Esophagus squamous epithelium (tissue), 5 donors: Measurements from ENCODE around the gene GALNTL6. TPM values are rescaled to one million over a fixed set of nuclear protein-coding genes. Genes with fewer than 3 reads are reported as not detected.

Source experiments
- DNase-seq: peaks from one replicate; lab custom pipeline; 2025; lab: John Stamatoyannopoulos, UW
- H3K27ac ChIP-seq, 4 donors: fragments of 200-600 bp; sonication (generic); one replicate each; pipeline ENCODE4 v1.5.1; 2016 to 2019; ENCODE audit warnings: mild to moderate bottlenecking in 1 of 4
- H3K27me3 ChIP-seq, 4 donors: fragments of 200-600 bp; sonication (generic); 1 replicate in 3 of 4; 2 replicates in 1 of 4; pipeline versions ENCODE4 v1.5.1 to v1.6.0; 2017 to 2021; ENCODE audit warnings: antibody characterized with exemption in 1 of 4
- H3K36me3 ChIP-seq, 3 donors: fragments of 200-600 bp; sonication (generic); one replicate each; pipeline ENCODE4 v1.5.1; 2016 to 2019
- H3K4me1 ChIP-seq, 3 donors: fragments of 200-600 bp; sonication (generic); one replicate each; pipeline ENCODE4 v1.5.1; 2017 to 2019
- H3K4me3 ChIP-seq, 4 donors: fragments of 200-600 bp; sonication (generic); 1 replicate in 3 of 4; 2 replicates in 1 of 4; pipeline ENCODE4 v1.5.1; 2016 to 2019; ENCODE audit warnings: mild to moderate bottlenecking in 2 of 4, moderate library complexity in 1 of 4
- H3K9me3 ChIP-seq, 3 donors: fragments of 200-600 bp; sonication (generic); one replicate each; pipeline ENCODE4 v1.5.1; 2016 to 2019
- POLR2A ChIP-seq, 4 donors: fragments of 450-650 bp; IDR thresholded peaks; one replicate each; pipeline ENCODE4 v1.6.1; 2017; ENCODE audit warnings: antibody characterized with exemption in 4 of 4, mild to moderate bottlenecking in 4 of 4, moderate library complexity in 3 of 4
- WGBS, 2 donors: methylation state at CpG; one replicate each; pipeline ENCODE4 v1.1.5; 2018; 5-methylcytosine and 5-hydroxymethylcytosine counted together
- intact Hi-C: fragments of 100-400 bp; cut with DNase I; formaldehyde crosslinking; loops from one replicate; pipeline ENCODE4 v1.15.0; 2022
- total RNA-seq, 4 donors: library from RNA; depleted of rRNA; stranded (reverse); fragments of >200 nt; gene quantifications; one replicate each; pipeline ENCODE4 v1.1.0, GENCODE V29; 2016
- TF ChIP-seq, protein P1 (sequence below), 6 experiments: fragments of 450-650 bp in 4 of 6; fragments of 200-600 bp in 2 of 6; sonication (generic) in 2 of 6; IDR thresholded peaks; one replicate each; pipeline ENCODE4 v1.5.1; 2016 to 2019; ENCODE audit warnings: antibody characterized with exemption in 6 of 6, mild to moderate bottlenecking in 4 of 6, moderate library complexity in 4 of 6
- donor health status: DM: yes; HTN: yes; CAD: no.

Gene GALNTL6
- total RNA-seq, 4 donors from 2014 or later, result 0.12 TPM; not detected in 3

DNA sequence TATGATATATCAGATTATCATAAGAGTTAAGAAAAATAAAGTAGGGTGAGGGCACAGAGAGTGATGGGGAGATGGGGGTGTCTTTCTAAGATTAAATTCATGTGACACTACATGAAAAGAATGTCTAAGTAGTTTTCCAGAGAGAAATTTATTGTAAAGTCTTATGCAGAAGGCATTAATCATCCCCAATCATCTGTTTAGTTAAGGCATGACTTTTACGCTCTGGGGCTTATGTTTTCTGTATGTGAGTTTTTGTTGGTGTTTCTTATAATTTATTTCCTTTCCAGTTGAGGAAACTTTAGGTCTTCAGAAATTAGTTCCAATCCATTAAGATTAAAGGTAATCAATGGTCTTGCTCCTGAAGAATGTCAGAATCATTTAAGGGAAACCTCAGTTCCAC, 972.4 kb downstream of the GALNTL6 start:
- Histone ChIP-seq H3K27ac (no peak overlapping the region), H3K36me3 (no peaks in the 10 kb centered on the region), H3K9me3 (no peaks in the 10 kb centered on the region), H3K27me3 (no peaks in the 10 kb centered on the region), H3K4me1 (peaks cover 0 to 12% (median 0%) of the 10 kb centered on the region in 3 donors), H3K4me3 (no peak overlapping the region)
- no peak for TF ChIP-seq POLR2A (IDR thresholded peaks at IDR 0.05)
- TF ChIP-seq, protein P1, sequence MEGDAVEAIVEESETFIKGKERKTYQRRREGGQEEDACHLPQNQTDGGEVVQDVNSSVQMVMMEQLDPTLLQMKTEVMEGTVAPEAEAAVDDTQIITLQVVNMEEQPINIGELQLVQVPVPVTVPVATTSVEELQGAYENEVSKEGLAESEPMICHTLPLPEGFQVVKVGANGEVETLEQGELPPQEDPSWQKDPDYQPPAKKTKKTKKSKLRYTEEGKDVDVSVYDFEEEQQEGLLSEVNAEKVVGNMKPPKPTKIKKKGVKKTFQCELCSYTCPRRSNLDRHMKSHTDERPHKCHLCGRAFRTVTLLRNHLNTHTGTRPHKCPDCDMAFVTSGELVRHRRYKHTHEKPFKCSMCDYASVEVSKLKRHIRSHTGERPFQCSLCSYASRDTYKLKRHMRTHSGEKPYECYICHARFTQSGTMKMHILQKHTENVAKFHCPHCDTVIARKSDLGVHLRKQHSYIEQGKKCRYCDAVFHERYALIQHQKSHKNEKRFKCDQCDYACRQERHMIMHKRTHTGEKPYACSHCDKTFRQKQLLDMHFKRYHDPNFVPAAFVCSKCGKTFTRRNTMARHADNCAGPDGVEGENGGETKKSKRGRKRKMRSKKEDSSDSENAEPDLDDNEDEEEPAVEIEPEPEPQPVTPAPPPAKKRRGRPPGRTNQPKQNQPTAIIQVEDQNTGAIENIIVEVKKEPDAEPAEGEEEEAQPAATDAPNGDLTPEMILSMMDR (IDR thresholded peaks at IDR 0.05), result no peak
- 33 to 45% methylated on average over 1 of the region's 1 CpG for WGBS, 2 donors
- no peak for DNase-seq
- intact Hi-C loops, result no loop called here

DNA sequence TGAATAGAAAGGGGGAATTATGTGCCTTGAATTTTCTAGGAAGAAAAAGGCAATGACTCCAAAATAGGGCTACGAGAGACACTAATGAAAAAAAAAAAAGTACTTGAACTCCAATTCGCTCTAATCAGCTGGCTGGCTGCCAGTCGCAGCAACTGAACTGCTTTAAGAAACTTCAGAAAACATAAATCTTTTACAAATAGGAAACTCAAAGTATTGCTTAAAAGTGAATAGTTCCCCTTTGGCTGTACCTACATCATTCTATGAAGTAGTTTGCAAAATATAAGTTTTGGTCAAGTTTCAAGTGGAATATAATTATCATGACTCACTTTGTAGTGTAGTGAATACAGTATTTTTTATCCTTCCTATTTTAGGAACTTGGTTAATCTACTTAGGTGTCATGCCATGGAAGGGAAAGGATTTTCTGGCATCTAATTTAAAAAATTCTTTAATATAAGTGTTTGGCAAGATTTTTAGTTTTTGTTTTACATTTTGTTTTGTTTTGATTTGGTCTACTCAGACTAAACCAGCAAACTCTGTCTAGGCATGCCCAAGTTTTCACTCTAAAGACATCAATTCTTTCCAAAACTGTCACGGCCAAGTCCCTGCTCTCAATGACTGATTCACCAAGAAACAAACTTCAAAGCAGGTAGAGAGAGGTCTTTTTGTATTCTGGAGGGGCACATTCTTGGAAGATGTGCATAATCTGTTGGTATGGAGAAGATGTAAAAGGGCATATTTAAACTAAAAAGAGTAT, 973.0 kb downstream of the GALNTL6 start:
- 7 to 16% methylated on average over 4 of the region's 4 CpGs for WGBS, 2 donors
- Histone ChIP-seq H3K36me3 (no peaks in the 10 kb centered on the region), H3K9me3 (no peaks in the 10 kb centered on the region), H3K4me3 (no peak overlapping the region), H3K27me3 (no peaks in the 10 kb centered on the region), H3K4me1 (peaks cover 0 to 12% (median 0%) of the 10 kb centered on the region in 3 donors), H3K27ac (no peak overlapping the region)
- intact Hi-C loops, result no loop called here
- DNase-seq, result no peak
- no peak for TF ChIP-seq POLR2A (IDR thresholded peaks at IDR 0.05)
- TF ChIP-seq, protein P1 (IDR thresholded peaks at IDR 0.05), result no peak

DNA sequence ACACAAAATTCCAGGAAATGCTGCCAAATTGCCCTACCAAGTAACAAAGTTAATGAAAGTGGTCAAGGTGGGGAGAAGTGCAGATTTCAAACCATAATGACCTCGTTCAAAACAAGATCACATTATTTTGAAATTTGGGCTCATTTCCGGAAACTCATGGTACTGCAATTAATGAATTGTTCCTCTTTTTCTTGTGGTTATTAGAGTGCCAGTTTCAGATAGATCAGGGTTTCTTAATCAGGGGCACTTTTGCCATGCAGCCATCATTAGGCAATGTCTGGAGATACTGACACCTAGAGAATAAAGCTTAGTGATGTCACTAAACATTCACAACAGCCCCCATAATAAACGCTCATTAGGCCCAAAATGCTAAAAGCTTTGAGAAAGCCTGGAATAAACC, 973.9 kb downstream of the GALNTL6 start:
- Histone ChIP-seq H3K4me1 (peaks cover 0 to 12% (median 0%) of the 10 kb centered on the region in 3 donors), H3K4me3 (no peak overlapping the region), H3K27me3 (no peaks in the 10 kb centered on the region), H3K9me3 (no peaks in the 10 kb centered on the region), H3K27ac (no peak overlapping the region), H3K36me3 (no peaks in the 10 kb centered on the region)
- TF ChIP-seq, protein P1 (IDR thresholded peaks at IDR 0.05), result no peak
- no peak for TF ChIP-seq POLR2A (IDR thresholded peaks at IDR 0.05)
- intact Hi-C loops, result no loop called here
- 68 to 69% methylated on average over 3 of the region's 3 CpGs for WGBS, 2 donors
- no peak for DNase-seq

DNA sequence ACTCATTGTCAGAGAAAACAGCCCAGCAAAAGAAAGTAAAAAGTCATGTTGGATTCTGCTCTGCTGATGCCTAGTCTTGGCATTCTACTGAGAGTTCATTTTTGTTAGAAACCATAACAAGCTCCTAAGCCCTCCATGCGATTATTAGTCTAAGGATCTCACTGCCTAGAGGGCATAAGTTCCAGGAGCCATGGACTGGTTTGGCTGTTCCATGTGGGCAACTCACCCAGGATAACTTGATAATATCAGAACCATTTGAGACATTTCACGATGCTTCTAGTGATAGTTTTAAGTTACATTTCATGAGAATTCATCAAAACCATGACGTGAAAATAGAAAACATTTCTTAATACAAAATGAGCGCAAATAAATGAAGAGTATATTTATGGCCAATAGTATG, 978.6 kb downstream of the GALNTL6 start:
- 76 to 86% methylated on average over 4 of the region's 4 CpGs for WGBS, 2 donors
- Histone ChIP-seq H3K4me1 (peaks cover 0 to under 1% (median 0%) of the 10 kb centered on the region in 3 donors), H3K9me3 (no peaks in the 10 kb centered on the region), H3K36me3 (no peaks in the 10 kb centered on the region), H3K27me3 (no peaks in the 10 kb centered on the region), H3K4me3 (no peak overlapping the region), H3K27ac (no peak overlapping the region)
- DNase-seq, result no peak
- intact Hi-C loops, result no loop called here
- no peak for TF ChIP-seq POLR2A (IDR thresholded peaks at IDR 0.05)
- TF ChIP-seq, protein P1 (IDR thresholded peaks at IDR 0.05), result no peak

DNA sequence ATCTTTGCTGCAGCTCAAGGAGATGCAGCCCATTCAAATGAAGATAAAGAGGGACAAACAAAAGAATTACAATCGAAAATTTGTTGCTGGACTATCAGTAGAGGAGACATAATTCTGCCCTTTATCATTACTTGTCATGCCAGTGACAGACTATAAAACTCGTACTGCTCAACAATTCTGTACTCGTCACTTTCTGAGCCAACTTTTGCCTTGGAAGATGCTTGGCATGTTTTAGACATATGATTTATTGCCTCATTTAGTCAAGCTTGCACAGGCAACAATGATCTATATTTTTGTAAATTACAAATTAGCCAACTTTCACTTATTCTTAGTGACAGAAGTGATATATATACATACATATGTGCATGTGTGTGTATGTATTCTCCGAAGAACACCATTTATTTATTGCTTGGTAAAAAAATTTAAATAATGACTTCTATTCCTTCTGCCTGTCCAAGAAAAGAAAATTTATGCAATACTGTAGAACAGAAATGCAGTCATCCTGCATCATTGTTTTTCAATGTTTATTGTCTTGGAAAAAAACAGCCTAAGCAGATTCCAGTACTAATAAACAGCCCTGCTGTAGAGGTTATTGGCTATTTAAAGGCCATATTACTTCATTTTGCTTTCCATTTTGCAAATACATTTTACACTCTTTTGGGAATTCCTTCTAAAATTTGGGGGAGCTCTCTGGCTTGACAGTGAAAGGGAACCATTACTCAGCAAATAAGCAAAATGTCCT, 980.5 kb downstream of the GALNTL6 start:
- TF ChIP-seq, protein P1 (IDR thresholded peaks at IDR 0.05), result no peak
- intact Hi-C loops, result no loop called here
- Histone ChIP-seq H3K9me3 (no peaks in the 10 kb centered on the region), H3K4me3 (no peak overlapping the region), H3K4me1 (no peaks in the 10 kb centered on the region), H3K36me3 (no peaks in the 10 kb centered on the region), H3K27ac (no peak overlapping the region), H3K27me3 (no peaks in the 10 kb centered on the region)
- WGBS, 2 donors, result 38 to 44% methylated on average over 4 of the region's 4 CpGs
- no peak for DNase-seq
